ENCODE measurements around the gene ATP6V1G3.

DNA sequence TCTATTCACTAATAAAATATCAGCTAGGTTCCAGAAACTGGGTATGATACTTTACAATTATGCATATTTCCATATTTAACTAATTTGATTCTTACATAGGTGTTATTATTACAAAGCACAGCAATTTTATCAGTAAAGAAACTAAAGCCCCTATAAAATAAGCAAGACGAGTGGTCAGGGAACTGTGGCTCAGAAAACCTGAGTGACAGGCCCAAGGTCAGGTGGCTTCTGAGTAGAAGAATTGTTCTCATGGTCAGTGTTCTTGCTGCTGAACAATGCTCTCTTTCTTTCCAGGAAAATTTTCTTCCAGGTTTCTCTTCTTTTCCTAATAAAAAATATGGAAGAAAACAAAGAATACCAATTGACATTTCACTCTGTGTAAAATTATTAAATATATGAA is 2.2 kb upstream of the ATP6V1G3 start:
- TF ChIP-seq, protein P1, sequence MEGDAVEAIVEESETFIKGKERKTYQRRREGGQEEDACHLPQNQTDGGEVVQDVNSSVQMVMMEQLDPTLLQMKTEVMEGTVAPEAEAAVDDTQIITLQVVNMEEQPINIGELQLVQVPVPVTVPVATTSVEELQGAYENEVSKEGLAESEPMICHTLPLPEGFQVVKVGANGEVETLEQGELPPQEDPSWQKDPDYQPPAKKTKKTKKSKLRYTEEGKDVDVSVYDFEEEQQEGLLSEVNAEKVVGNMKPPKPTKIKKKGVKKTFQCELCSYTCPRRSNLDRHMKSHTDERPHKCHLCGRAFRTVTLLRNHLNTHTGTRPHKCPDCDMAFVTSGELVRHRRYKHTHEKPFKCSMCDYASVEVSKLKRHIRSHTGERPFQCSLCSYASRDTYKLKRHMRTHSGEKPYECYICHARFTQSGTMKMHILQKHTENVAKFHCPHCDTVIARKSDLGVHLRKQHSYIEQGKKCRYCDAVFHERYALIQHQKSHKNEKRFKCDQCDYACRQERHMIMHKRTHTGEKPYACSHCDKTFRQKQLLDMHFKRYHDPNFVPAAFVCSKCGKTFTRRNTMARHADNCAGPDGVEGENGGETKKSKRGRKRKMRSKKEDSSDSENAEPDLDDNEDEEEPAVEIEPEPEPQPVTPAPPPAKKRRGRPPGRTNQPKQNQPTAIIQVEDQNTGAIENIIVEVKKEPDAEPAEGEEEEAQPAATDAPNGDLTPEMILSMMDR (IDR thresholded peaks at IDR 0.05), result no peak
- TF ChIP-seq EZH2 (IDR thresholded peaks at IDR 0.05), result no peak
- TF ChIP-seq EZH2phosphoT487 (IDR thresholded peaks at IDR 0.05), result no peak
